ENCODE measurements around the gene BICD2.

GRCh38 chr9:92769286-92769685, 4.7 kb upstream of the BICD2 start:
- no peak for TF ChIP-seq NCOR1 (IDR thresholded peaks at IDR 0.05)
- TF ChIP-seq ELF4 (CRISPR knock-in tag; IDR thresholded peaks at IDR 0.05), result no peak
